Esophagus squamous epithelium (tissue), 4 donors: ENCODE measurements around the gene SOX6.
"Not testable (repeated sequence)": the region's sequence is repeated elsewhere in the genome, so short reads cannot be mapped to it uniquely, and the experiment has no call there.

Experiments used
- POLR2A ChIP-seq, 4 donors: fragments of 450-650 bp; IDR thresholded peaks; one replicate each; pipeline ENCODE4 v1.6.1; 2017; ENCODE audit warnings: antibody characterized with exemption in 4 of 4, mild to moderate bottlenecking in 4 of 4, moderate library complexity in 3 of 4
- TF ChIP-seq, protein P1 (sequence below), 6 experiments: fragments of 450-650 bp in 4 of 6; fragments of 200-600 bp in 2 of 6; sonication (generic) in 2 of 6; IDR thresholded peaks; one replicate each; pipeline ENCODE4 v1.5.1; 2016 to 2019; ENCODE audit warnings: antibody characterized with exemption in 6 of 6, mild to moderate bottlenecking in 4 of 6, moderate library complexity in 4 of 6

- TF ChIP-seq, protein P1, sequence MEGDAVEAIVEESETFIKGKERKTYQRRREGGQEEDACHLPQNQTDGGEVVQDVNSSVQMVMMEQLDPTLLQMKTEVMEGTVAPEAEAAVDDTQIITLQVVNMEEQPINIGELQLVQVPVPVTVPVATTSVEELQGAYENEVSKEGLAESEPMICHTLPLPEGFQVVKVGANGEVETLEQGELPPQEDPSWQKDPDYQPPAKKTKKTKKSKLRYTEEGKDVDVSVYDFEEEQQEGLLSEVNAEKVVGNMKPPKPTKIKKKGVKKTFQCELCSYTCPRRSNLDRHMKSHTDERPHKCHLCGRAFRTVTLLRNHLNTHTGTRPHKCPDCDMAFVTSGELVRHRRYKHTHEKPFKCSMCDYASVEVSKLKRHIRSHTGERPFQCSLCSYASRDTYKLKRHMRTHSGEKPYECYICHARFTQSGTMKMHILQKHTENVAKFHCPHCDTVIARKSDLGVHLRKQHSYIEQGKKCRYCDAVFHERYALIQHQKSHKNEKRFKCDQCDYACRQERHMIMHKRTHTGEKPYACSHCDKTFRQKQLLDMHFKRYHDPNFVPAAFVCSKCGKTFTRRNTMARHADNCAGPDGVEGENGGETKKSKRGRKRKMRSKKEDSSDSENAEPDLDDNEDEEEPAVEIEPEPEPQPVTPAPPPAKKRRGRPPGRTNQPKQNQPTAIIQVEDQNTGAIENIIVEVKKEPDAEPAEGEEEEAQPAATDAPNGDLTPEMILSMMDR (IDR thresholded peaks at IDR 0.05), result not testable (repeated sequence)
- TF ChIP-seq POLR2A (IDR thresholded peaks at IDR 0.05), result not testable (repeated sequence)
Measured at GRCh38 chr11:16067268-16067667, 289.1 kb downstream of the SOX6 start.
